Body of pancreas (tissue), 4 donors: ENCODE measurements around the gene CENPU. TPM values are rescaled to one million over a fixed set of nuclear protein-coding genes. Genes with fewer than 3 reads are reported as not detected.
A peak's percentile ranks its signal among the peaks of the same experiment; 100 is the strongest.

Experiments
- ATAC-seq: fragments of 150-250 bp; one replicate; pipeline ENCODE4 v1.9.1; 2016
- DNase-seq, 4 donors: peaks; one replicate each; pipeline ENCODE4 v3.0.0-alpha.2; 2019
- H3K27ac ChIP-seq, 4 donors: fragments of 200-600 bp; sonication (generic); 1 replicate in 3 of 4; 2 replicates in 1 of 4; pipeline versions ENCODE4 v1.5.1 to v1.6.1; 2016 to 2019; ENCODE audit warnings: mild to moderate bottlenecking in 1 of 4, mixed read lengths in 1 of 4, moderate library complexity in 1 of 4
- H3K27me3 ChIP-seq, 2 donors: fragments of 200-600 bp; sonication (generic); one replicate each; pipeline ENCODE4 v1.6.0; 2016; ENCODE audit warnings: mild to moderate bottlenecking in 1 of 2
- H3K36me3 ChIP-seq, 2 donors: fragments of 200-600 bp; sonication (generic); replicated peaks in 1 of 2; 2 replicates each; pipeline ENCODE4 v1.5.1; 2016; ENCODE audit warnings: low read depth in 2 of 2; ENCODE audit not compliant: insufficient read depth in 1 of 2
- H3K4me1 ChIP-seq: fragments of 200-600 bp; sonication (generic); one replicate; pipeline ENCODE4 v1.6.0; 2016
- H3K4me3 ChIP-seq, 2 donors: fragments of 200-600 bp; sonication (generic); 1 replicate in 1 of 2; 2 replicates in 1 of 2; pipeline ENCODE4 v1.5.1; 2016 to 2019
- H3K9me3 ChIP-seq, 3 donors: fragments of 200-600 bp; sonication (generic); 1 replicate in 2 of 3; 2 replicates in 1 of 3; pipeline ENCODE4 v1.5.1; 2016
- POLR2A ChIP-seq, 3 donors: fragments of 450-650 bp; IDR thresholded peaks; one replicate each; pipeline ENCODE4 v1.6.1; 2016; ENCODE audit warnings: antibody characterized with exemption in 3 of 3, mild to moderate bottlenecking in 2 of 3
- WGBS, 2 donors: methylation state at CpG; one replicate each; pipeline ENCODE4 v1.1.5; 2017; 5-methylcytosine and 5-hydroxymethylcytosine counted together
- intact Hi-C: fragments of 100-400 bp; cut with DNase I; formaldehyde crosslinking; loops from one replicate; pipeline ENCODE4 v1.15.1; 2023
- total RNA-seq, 2 donors: library from RNA; depleted of rRNA; stranded (reverse); fragments of >200 nt; gene quantifications; one replicate each; pipeline ENCODE4 v1.1.0, GENCODE V29; 2016
- TF ChIP-seq, protein P1 (sequence below), 7 experiments: fragments of 450-650 bp in 4 of 7; fragments of 200-600 bp in 3 of 7; sonication (generic) in 3 of 7; IDR thresholded peaks; one replicate each; pipeline ENCODE4 v1.5.1; 2016 to 2019; ENCODE audit warnings: antibody characterized with exemption in 7 of 7

CENPU gene
- total RNA-seq, 2 donors from 2014 or later, result 2.1 to 2.3 TPM

- Histone ChIP-seq H3K27ac (peak overlapping the region; percentile 81 to 98 (median 95)), H3K9me3 (no peaks in the 10 kb centered on the region), H3K4me3 (peak overlapping the region in 1 of 2 donors; percentile 62), H3K27me3 (no peaks in the 10 kb centered on the region), H3K36me3 (no peaks in the 10 kb centered on the region), H3K4me1 (peaks cover 37% of the 10 kb centered on the region)
- intact Hi-C loops, result no loop called here
- ATAC-seq (no peak), DNase-seq (no peak)
- TF ChIP-seq, protein P1, sequence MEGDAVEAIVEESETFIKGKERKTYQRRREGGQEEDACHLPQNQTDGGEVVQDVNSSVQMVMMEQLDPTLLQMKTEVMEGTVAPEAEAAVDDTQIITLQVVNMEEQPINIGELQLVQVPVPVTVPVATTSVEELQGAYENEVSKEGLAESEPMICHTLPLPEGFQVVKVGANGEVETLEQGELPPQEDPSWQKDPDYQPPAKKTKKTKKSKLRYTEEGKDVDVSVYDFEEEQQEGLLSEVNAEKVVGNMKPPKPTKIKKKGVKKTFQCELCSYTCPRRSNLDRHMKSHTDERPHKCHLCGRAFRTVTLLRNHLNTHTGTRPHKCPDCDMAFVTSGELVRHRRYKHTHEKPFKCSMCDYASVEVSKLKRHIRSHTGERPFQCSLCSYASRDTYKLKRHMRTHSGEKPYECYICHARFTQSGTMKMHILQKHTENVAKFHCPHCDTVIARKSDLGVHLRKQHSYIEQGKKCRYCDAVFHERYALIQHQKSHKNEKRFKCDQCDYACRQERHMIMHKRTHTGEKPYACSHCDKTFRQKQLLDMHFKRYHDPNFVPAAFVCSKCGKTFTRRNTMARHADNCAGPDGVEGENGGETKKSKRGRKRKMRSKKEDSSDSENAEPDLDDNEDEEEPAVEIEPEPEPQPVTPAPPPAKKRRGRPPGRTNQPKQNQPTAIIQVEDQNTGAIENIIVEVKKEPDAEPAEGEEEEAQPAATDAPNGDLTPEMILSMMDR (IDR thresholded peaks at IDR 0.05), result no peak
- no peak for TF ChIP-seq POLR2A (IDR thresholded peaks at IDR 0.05)
- 38 to 41% methylated on average over 7 of the region's 7 CpGs for WGBS, 2 donors
These were observed 86.4 kb downstream of the CENPU start for GRCh38 chr4:184647266-184648053.

DNA sequence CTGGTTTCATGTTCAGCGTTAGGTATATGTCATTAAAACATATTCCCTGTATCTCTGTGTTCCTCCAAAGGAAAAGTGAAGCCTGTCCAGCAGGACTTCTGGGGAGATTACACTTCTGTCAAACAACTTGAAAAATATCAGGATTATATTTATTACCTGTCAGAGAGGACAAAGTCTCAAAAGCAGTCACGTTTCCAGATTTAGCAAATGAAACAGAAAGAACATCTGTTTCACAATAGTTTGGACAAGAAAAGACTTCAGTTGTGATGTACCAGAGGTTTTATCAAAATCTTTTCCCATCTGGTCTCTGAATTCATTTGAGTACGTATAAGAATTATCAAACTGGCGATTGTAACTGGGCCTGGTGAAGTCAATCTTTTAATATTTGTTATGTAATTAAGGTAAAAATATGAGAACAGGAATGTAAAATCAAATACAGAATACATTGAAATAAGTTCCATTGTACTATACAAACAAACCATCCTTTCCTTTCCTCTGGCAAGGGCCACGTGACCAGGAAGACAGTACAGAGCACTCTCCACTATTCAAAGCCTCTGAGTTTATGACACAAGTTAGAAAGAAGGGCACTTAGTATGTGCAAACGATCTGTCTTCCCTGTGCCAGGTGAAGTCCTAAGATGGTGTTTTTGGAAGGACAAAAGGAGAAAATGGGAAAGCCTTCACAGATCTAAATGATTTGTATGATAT lies 87.8 kb downstream of the CENPU start:
- TF ChIP-seq POLR2A (IDR thresholded peaks at IDR 0.05), result no peak
- TF ChIP-seq, protein P1 (IDR thresholded peaks at IDR 0.05), result no peak
- Histone ChIP-seq H3K4me3 (no peak overlapping the region), H3K36me3 (peaks cover 0 to 2% of the 10 kb centered on the region in 2 donors), H3K27ac (peak overlapping the region in 1 of 4 donors; percentile 41), H3K4me1 (peaks cover 37% of the 10 kb centered on the region), H3K9me3 (no peaks in the 10 kb centered on the region), H3K27me3 (no peaks in the 10 kb centered on the region)
- WGBS, 2 donors, result 41% methylated on average over 6 of the region's 6 CpGs
- ATAC-seq (no peak), DNase-seq (no peak)
- intact Hi-C loops, result no loop called here

DNA sequence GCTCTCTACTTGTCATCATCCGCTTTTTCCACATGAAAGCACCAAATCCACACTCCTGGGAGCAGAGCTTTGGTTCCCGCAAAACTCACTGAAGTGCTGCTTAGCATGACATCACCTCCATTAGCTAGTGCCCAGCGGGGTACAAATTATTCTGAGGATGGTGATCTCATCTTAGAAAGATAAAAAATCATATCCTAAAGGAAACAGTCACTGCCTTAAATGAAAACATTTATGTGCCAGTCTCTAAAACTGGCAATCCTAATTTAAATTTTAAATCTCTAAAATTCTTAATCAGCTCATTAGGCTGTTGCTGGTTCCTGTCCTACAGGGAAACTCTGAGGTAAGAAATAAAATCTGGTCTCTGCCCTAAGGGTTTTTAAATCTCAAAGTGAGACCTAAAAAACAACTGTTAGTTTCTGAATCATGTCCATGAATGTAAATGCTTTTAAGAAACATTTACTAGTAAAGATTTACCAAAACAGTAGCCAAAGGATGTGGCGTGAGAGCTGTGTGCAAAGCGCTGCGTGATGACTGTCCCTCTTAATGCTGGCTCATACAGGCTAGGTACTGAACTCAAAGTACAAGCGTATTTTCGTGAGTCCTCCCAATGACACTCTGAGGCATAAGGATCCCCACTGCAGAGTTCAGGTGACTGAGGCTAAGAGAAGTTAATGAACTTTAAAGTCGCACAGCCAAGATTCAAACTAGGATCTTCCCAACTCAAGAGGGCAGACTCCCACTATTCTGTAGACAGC lies 89.2 kb downstream of the CENPU start:
- H3K27me3 ChIP-seq, result no peaks in the 10 kb centered on the region
- TF ChIP-seq POLR2A (IDR thresholded peaks at IDR 0.05), result no peak
- TF ChIP-seq, protein P1 (IDR thresholded peaks at IDR 0.05), result no peak
- ATAC-seq (no peak), DNase-seq (no peak)
- intact Hi-C loops, result no loop called here
- H3K4me1 ChIP-seq, result peaks cover 29% of the 10 kb centered on the region
- H3K9me3 ChIP-seq, result no peaks in the 10 kb centered on the region
- 83 to 96% methylated on average over 9 of the region's 9 CpGs for WGBS, 2 donors
- H3K27ac ChIP-seq, result no peak overlapping the region
- H3K4me3 ChIP-seq, result no peak overlapping the region
- H3K36me3 ChIP-seq, result peaks cover 0 to 2% of the 10 kb centered on the region in 2 donors

Other genes starting within 250 kb of the CENPU start
- gene CASP3, start 84.6 kb downstream of the CENPU start, total RNA-seq, result 1 to 10 TPM; 4.9 to 6.5 TPM
- gene PRIMPOL, start 84.4 kb downstream of the CENPU start, total RNA-seq, result 10 to 100 TPM in 1 of 2 donors, 1 to 10 TPM in 1; 4.6 to 15.0 TPM
- 100 to 1,000 TPM in 1 of 2 donors, 10 to 100 TPM in 1; 36.6 to 193 TPM for gene ACSL1, start 91.9 kb upstream of the CENPU start, total RNA-seq